Immature natural killer cell (primary cell): ENCODE measurements around the gene COMMD10. TPM values are rescaled to one million over a fixed set of nuclear protein-coding genes. Genes with fewer than 3 reads are reported as not detected.

Experiments used
- DNase-seq, 3 donors: peaks; one replicate each; pipeline ENCODE4 v3.0.0; 2022; ENCODE audit warnings: mixed read lengths in 1 of 3
- H3K27ac Mint-ChIP-seq, 6 donors: one replicate each; pipeline ENCODE4 v1.8.0; 2020; ENCODE audit warnings: mixed read lengths in 6 of 6, mild to moderate bottlenecking in 5 of 6, inconsistent platforms in 4 of 6, moderate library complexity in 3 of 6
- H3K27me3 Mint-ChIP-seq, 3 donors: one replicate each; pipeline ENCODE4 v1.8.0; 2020 to 2021; ENCODE audit warnings: low read depth in 3 of 3, mild to moderate bottlenecking in 3 of 3, mixed read lengths in 3 of 3, moderate library complexity in 3 of 3, inconsistent platforms in 1 of 3
- H3K36me3 Mint-ChIP-seq, 3 donors: one replicate each; pipeline ENCODE4 v1.8.0; 2020; ENCODE audit warnings: mixed read lengths in 3 of 3, inconsistent platforms in 2 of 3, mild to moderate bottlenecking in 2 of 3
- H3K4me1 Mint-ChIP-seq, 2 donors: one replicate each; pipeline ENCODE4 v1.8.0; 2020; ENCODE audit warnings: inconsistent platforms in 2 of 2, mild to moderate bottlenecking in 2 of 2, mixed read lengths in 2 of 2, moderate library complexity in 1 of 2
- H3K4me3 Mint-ChIP-seq, 5 donors: one replicate each; pipeline ENCODE4 v1.8.0; 2020; ENCODE audit warnings: mild to moderate bottlenecking in 5 of 5, mixed read lengths in 5 of 5, inconsistent platforms in 3 of 5, moderate library complexity in 3 of 5
- H3K9me3 Mint-ChIP-seq, 6 donors: one replicate each; pipeline ENCODE4 v1.8.0; 2020; ENCODE audit warnings: mild to moderate bottlenecking in 6 of 6, mixed read lengths in 6 of 6, inconsistent platforms in 4 of 6, moderate library complexity in 3 of 6
- polyA plus RNA-seq, 3 donors: library from polyadenylated mRNA; unstranded; fragments of 300-500 nt; fragmentation: Illumina TruSeq; gene quantifications; one replicate each; pipeline ENCODE4 v1.2.3, GENCODE V29; 2021

Gene COMMD10
- polyA plus RNA-seq, 3 donors from 2014 or later = 48.8 to 69.1 (median 51.4) TPM

DNA sequence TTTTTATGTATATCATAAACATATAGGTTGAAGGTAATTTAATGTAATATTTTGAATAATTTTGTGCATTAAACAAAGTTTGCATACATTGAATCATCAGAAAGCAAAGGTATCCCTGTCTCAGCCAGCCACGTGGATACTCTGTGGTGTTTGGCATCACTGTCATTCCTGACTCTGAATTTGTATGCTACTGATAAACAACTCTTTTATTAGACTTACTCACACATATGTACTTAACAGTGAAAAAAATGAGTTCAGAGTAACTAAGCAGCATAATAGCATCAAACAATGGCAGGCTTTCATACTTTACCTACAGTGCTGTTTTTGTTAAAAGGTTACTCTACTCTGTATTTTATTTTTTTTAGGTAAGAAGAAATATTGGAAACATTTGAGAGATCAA is 171.9 kb downstream of the COMMD10 start:
- Mint-ChIP-seq H3K27me3 (no peaks in the 10 kb centered on the region), H3K9me3 (peaks cover 0 to 15% (median 4%) of the 10 kb centered on the region in 6 donors), H3K27ac (no peak overlapping the region), H3K36me3 (peaks cover 11 to 24% (median 15%) of the 10 kb centered on the region in 3 donors), H3K4me1 (no peaks in the 10 kb centered on the region), H3K4me3 (no peak overlapping the region)
- no peak for DNase-seq

DNA sequence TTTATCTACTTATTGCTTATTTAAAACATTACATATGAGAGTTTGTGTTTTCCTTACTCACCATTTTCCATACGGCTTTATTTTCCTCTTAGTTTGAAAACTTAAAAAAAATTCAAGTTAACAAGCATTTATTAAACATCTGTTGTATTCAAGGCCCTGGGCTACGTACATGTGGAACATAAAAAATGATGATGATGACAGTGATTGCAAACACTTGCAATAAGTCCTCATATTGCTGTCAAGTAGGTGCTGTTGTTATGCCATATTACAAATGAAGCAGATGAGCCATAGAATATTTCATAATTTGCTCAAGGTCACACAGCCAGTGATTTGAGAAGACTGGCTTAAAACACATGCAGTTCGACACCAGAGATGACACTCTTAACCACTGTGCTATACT is 180.6 kb downstream of the COMMD10 start:
- Mint-ChIP-seq H3K9me3 (peaks cover 0 to 7% (median 4%) of the 10 kb centered on the region in 6 donors), H3K36me3 (peaks cover 41 to 52% (median 43%) of the 10 kb centered on the region in 3 donors), H3K27ac (no peak overlapping the region)

DNA sequence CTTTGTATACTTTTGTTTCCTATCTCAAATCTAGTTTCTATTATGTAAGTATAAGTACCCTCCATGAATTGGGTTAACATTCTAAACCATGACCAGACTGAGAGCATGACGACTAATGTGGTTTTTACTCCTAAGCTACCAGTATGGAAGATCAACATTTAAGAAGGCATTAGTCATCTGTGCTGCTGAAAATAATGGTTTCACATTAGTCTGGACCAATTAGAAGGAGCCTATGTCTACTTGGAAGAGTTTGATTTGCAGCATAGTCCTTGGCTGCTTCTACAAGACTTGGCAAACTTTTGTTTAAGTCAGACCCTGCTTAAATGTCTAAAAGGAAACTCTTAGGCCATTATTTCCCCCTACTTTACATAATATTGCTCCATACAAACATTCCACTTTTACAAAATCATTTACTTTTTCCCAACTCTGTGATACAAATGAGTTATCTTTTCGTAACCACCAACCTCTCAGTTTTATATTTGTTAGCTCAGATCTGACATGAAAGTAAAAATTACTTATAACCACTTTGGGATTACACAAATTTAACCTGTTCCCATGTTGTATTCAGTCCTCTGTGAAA is 186.7 kb downstream of the COMMD10 start:
- H3K27ac Mint-ChIP-seq = no peak overlapping the region
- H3K36me3 Mint-ChIP-seq = peaks cover 19 to 32% (median 21%) of the 10 kb centered on the region in 3 donors
- H3K4me1 Mint-ChIP-seq = peaks cover 0 to 1% of the 10 kb centered on the region in 2 donors
- H3K27me3 Mint-ChIP-seq = peaks cover 0 to 2% (median 0%) of the 10 kb centered on the region in 3 donors
- peaks cover under 1 to 11% (median 6%) of the 10 kb centered on the region in 6 donors for H3K9me3 Mint-ChIP-seq
- no peak for DNase-seq
- no peak overlapping the region for H3K4me3 Mint-ChIP-seq

More for the DNA sequence above, 180.6 kb downstream of the COMMD10 start:
- H3K4me3 Mint-ChIP-seq = no peak overlapping the region
- no peaks in the 10 kb centered on the region for H3K4me1 Mint-ChIP-seq
- no peaks in the 10 kb centered on the region for H3K27me3 Mint-ChIP-seq
- DNase-seq = no peak

- Mint-ChIP-seq H3K27me3 (peaks cover 0 to 2% (median 0%) of the 10 kb centered on the region in 3 donors), H3K4me3 (no peak overlapping the region), H3K9me3 (peaks cover 6 to 14% (median 11%) of the 10 kb centered on the region in 6 donors), H3K36me3 (peaks cover 18 to 28% (median 21%) of the 10 kb centered on the region in 3 donors), H3K4me1 (peaks cover 0 to 1% of the 10 kb centered on the region in 2 donors), H3K27ac (no peak overlapping the region)
- DNase-seq = no peak
These were observed 187.6 kb downstream of the COMMD10 start for GRCh38 chr5:116272281-116272941.

DNA sequence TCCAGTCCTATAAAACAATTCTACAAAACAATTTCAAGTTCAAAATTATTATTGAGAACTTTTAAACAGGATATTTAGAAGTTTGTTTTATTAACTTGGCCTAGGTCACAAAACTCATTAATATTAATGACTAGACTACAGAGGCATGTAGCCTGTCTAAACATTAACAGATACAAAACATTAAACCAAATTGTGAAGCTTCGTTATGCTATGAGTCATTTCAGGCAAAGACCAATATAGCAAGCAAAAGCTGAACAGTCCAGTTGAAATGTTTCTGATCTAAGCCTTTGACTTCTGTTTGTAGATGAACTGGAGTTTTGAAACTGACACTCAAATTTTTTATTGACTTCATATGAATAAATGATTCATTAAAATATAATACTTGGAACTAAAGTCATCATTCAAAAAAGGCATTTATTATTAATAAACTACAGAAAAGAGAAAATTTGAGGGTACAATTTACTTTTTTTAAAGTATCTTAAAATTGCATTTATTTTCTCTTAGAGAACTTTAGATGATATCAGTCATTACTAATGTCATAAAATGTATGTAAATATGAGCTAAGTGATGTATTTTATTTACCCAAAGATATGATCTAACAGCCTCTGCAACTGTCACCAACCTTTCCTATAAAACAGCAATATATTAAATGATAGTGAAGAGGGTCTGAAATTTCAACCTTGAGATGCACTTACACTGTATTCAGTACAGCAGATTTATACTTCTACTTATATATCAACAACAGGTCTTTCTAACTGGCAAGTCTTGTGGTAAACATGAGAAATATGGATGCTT is 188.8 kb downstream of the COMMD10 start:
- Mint-ChIP-seq H3K9me3 (peaks cover 6 to 17% (median 12%) of the 10 kb centered on the region in 6 donors), H3K27ac (no peak overlapping the region), H3K4me1 (peaks cover 0 to 1% of the 10 kb centered on the region in 2 donors), H3K36me3 (peaks cover 18 to 28% (median 21%) of the 10 kb centered on the region in 3 donors), H3K27me3 (peaks cover 0 to 2% (median 0%) of the 10 kb centered on the region in 3 donors), H3K4me3 (no peak overlapping the region)
- DNase-seq = no peak

GRCh38 chr5:116274251-116274650 is 189.4 kb downstream of the COMMD10 start:
- Mint-ChIP-seq H3K4me1 (peaks cover 0 to 1% of the 10 kb centered on the region in 2 donors), H3K9me3 (peaks cover 6 to 17% (median 12%) of the 10 kb centered on the region in 6 donors), H3K27ac (no peak overlapping the region)

DNA sequence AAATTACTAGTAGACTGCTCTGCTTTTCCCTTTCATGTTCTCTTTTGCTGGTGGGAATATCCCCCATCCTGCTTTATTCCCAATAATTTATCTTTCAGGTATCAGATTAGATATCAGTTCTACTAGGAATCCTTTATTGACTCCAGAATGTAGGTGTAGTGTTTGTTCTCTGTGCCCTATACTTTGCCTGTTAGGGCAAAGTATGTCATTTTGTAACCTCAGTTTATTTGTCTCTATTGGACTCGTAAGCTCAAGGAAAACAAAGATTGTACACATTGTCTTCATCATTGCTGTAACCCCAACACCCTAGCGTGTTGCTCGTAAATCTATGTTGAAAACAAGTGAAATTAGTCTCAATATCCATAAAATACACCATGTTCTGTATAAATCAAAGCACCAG is 190.5 kb downstream of the COMMD10 start:
- H3K36me3 Mint-ChIP-seq = peaks cover 16 to 29% (median 20%) of the 10 kb centered on the region in 3 donors
- H3K27me3 Mint-ChIP-seq = peaks cover 0 to 2% (median 2%) of the 10 kb centered on the region in 3 donors
- no peak overlapping the region for H3K4me3 Mint-ChIP-seq
- H3K4me1 Mint-ChIP-seq = peaks cover 4 to 5% of the 10 kb centered on the region in 2 donors
- peaks cover 6 to 17% (median 12%) of the 10 kb centered on the region in 6 donors for H3K9me3 Mint-ChIP-seq
- no peak for DNase-seq
- no peak overlapping the region for H3K27ac Mint-ChIP-seq

More at GRCh38 chr5:116274251-116274650, 189.4 kb downstream of the COMMD10 start:
- no peak for DNase-seq
- Mint-ChIP-seq H3K27me3 (peaks cover 0 to 2% (median 2%) of the 10 kb centered on the region in 3 donors), H3K36me3 (peaks cover 18 to 31% (median 21%) of the 10 kb centered on the region in 3 donors), H3K4me3 (no peak overlapping the region)

GRCh38 chr5:116276952-116277351 is 192.1 kb downstream of the COMMD10 start:
- Mint-ChIP-seq H3K36me3 (peaks cover 14 to 22% (median 16%) of the 10 kb centered on the region in 3 donors), H3K4me3 (no peak overlapping the region), H3K4me1 (peaks cover 18 to 22% of the 10 kb centered on the region in 2 donors), H3K27me3 (peaks cover 0 to 2% (median 2%) of the 10 kb centered on the region in 3 donors), H3K27ac (no peak overlapping the region), H3K9me3 (peaks cover 6 to 17% (median 12%) of the 10 kb centered on the region in 6 donors)
- DNase-seq = no peak

GRCh38 chr5:116280149-116280803 is 195.5 kb downstream of the COMMD10 start:
- peaks cover 4 to 17% (median 10%) of the 10 kb centered on the region in 6 donors for H3K9me3 Mint-ChIP-seq
- peaks cover 6 to 10% (median 9%) of the 10 kb centered on the region in 3 donors for H3K36me3 Mint-ChIP-seq
- H3K27ac Mint-ChIP-seq = peak overlapping the region in 2 of 6 donors; percentile 23
- no peak overlapping the region for H3K4me3 Mint-ChIP-seq
- peaks cover 19 to 26% of the 10 kb centered on the region in 2 donors for H3K4me1 Mint-ChIP-seq
- H3K27me3 Mint-ChIP-seq = peaks cover 0 to 2% (median 2%) of the 10 kb centered on the region in 3 donors
- no peak for DNase-seq

DNA sequence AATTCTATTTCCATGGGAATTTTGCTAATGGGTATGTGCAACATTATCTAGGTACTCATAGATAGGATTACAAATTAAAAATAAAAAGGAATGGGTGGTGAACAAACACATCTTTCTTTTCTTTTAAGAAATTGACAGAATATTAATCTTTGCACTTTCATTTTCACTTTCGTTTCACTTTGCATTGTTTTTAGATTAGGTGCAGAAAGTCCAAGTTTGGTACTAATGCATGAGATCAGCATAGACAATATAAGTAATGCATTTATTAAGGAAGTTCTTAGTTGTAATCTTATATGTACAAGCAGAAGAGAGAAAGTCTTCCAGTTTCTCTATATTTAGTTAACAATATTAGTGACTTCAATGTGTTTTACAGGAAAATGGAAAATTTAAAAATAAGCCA is 196.5 kb downstream of the COMMD10 start:
- peak overlapping the region; percentile 6 to 76 (median 43) for H3K4me3 Mint-ChIP-seq
- H3K9me3 Mint-ChIP-seq = peaks cover 2 to 14% (median 7%) of the 10 kb centered on the region in 6 donors
- peak overlapping the region in 5 of 6 donors; percentile 5 to 57 (median 42) for H3K27ac Mint-ChIP-seq
- peak in 1 of 3 donors; percentile 0 for DNase-seq
- H3K36me3 Mint-ChIP-seq = peaks cover 6 to 7% (median 7%) of the 10 kb centered on the region in 3 donors
- peaks cover 19 to 26% of the 10 kb centered on the region in 2 donors for H3K4me1 Mint-ChIP-seq
- H3K27me3 Mint-ChIP-seq = peaks cover 0 to 2% (median 0%) of the 10 kb centered on the region in 3 donors

DNA sequence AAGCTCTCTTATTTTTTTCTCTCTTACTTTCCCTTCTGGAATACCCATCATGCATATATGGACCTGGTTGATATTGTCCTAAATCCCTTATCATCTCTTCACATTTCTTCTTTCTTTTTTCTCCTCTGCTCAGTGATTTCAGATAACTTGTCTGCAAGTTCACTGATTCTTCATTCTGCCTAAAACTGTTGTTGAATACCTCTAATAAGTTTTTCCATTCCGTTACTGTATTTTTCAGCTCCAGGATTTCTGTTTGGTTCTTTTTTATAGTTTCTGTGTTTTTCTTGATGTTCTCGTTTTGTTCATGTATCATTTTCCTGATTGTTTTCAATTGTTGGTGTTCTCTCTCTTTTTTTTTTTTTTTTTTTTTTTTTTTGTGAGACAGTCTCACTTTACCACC is 203.7 kb downstream of the COMMD10 start:
- no peaks in the 10 kb centered on the region for H3K27me3 Mint-ChIP-seq
- DNase-seq = no peak
- H3K4me3 Mint-ChIP-seq = no peak overlapping the region
- H3K27ac Mint-ChIP-seq = no peak overlapping the region
- peaks cover 10 to 31% (median 20%) of the 10 kb centered on the region in 6 donors for H3K9me3 Mint-ChIP-seq
- peaks cover 27 to 30% (median 29%) of the 10 kb centered on the region in 3 donors for H3K36me3 Mint-ChIP-seq
- no peaks in the 10 kb centered on the region for H3K4me1 Mint-ChIP-seq

- Mint-ChIP-seq H3K36me3 (peaks cover 30 to 33% (median 32%) of the 10 kb centered on the region in 3 donors), H3K4me1 (no peaks in the 10 kb centered on the region), H3K9me3 (peaks cover 10 to 31% (median 20%) of the 10 kb centered on the region in 6 donors), H3K27ac (no peak overlapping the region), H3K27me3 (no peaks in the 10 kb centered on the region), H3K4me3 (no peak overlapping the region)
- no peak for DNase-seq
These were observed 204.5 kb downstream of the COMMD10 start for GRCh38 chr5:116289276-116289675.

- DNase-seq = no peak
- H3K27ac Mint-ChIP-seq = peak overlapping the region in 1 of 6 donors; percentile 38
- H3K4me1 Mint-ChIP-seq = no peaks in the 10 kb centered on the region
- H3K9me3 Mint-ChIP-seq = peaks cover 10 to 31% (median 21%) of the 10 kb centered on the region in 6 donors
- H3K36me3 Mint-ChIP-seq = peaks cover 38 to 40% (median 38%) of the 10 kb centered on the region in 3 donors
- no peak overlapping the region for H3K4me3 Mint-ChIP-seq
- no peaks in the 10 kb centered on the region for H3K27me3 Mint-ChIP-seq
These were observed 206.4 kb downstream of the COMMD10 start for GRCh38 chr5:116291271-116291670.
